Immature natural killer cell (primary cell): Measurements from ENCODE around the gene HGD. TPM values are rescaled to one million over a fixed set of nuclear protein-coding genes. Genes with fewer than 3 reads are reported as not detected.
A peak's percentile ranks its signal among the peaks of the same experiment; 100 is the strongest.
"Not testable (repeated sequence)": the region's sequence is repeated elsewhere in the genome, so short reads cannot be mapped to it uniquely, and the experiment has no call there.

Experiments used
- DNase-seq, 3 donors: peaks; one replicate each; pipeline ENCODE4 v3.0.0; 2022; ENCODE audit warnings: mixed read lengths in 1 of 3
- H3K27ac Mint-ChIP-seq, 6 donors: one replicate each; pipeline ENCODE4 v1.8.0; 2020; ENCODE audit warnings: mixed read lengths in 6 of 6, mild to moderate bottlenecking in 5 of 6, inconsistent platforms in 4 of 6, moderate library complexity in 3 of 6
- H3K27me3 Mint-ChIP-seq, 3 donors: one replicate each; pipeline ENCODE4 v1.8.0; 2020 to 2021; ENCODE audit warnings: low read depth in 3 of 3, mild to moderate bottlenecking in 3 of 3, mixed read lengths in 3 of 3, moderate library complexity in 3 of 3, inconsistent platforms in 1 of 3
- H3K36me3 Mint-ChIP-seq, 3 donors: one replicate each; pipeline ENCODE4 v1.8.0; 2020; ENCODE audit warnings: mixed read lengths in 3 of 3, inconsistent platforms in 2 of 3, mild to moderate bottlenecking in 2 of 3
- H3K4me1 Mint-ChIP-seq, 2 donors: one replicate each; pipeline ENCODE4 v1.8.0; 2020; ENCODE audit warnings: inconsistent platforms in 2 of 2, mild to moderate bottlenecking in 2 of 2, mixed read lengths in 2 of 2, moderate library complexity in 1 of 2
- H3K4me3 Mint-ChIP-seq, 5 donors: one replicate each; pipeline ENCODE4 v1.8.0; 2020; ENCODE audit warnings: mild to moderate bottlenecking in 5 of 5, mixed read lengths in 5 of 5, inconsistent platforms in 3 of 5, moderate library complexity in 3 of 5
- H3K9me3 Mint-ChIP-seq, 6 donors: one replicate each; pipeline ENCODE4 v1.8.0; 2020; ENCODE audit warnings: mild to moderate bottlenecking in 6 of 6, mixed read lengths in 6 of 6, inconsistent platforms in 4 of 6, moderate library complexity in 3 of 6
- polyA plus RNA-seq, 3 donors: library from polyadenylated mRNA; unstranded; fragments of 300-500 nt; fragmentation: Illumina TruSeq; gene quantifications; one replicate each; pipeline ENCODE4 v1.2.3, GENCODE V29; 2021

The HGD gene, protein sequence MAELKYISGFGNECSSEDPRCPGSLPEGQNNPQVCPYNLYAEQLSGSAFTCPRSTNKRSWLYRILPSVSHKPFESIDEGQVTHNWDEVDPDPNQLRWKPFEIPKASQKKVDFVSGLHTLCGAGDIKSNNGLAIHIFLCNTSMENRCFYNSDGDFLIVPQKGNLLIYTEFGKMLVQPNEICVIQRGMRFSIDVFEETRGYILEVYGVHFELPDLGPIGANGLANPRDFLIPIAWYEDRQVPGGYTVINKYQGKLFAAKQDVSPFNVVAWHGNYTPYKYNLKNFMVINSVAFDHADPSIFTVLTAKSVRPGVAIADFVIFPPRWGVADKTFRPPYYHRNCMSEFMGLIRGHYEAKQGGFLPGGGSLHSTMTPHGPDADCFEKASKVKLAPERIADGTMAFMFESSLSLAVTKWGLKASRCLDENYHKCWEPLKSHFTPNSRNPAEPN
- polyA plus RNA-seq: 1 to 10 TPM in 2 of 3 donors, not detected in 1; 1.2 to 2.5 TPM

DNA sequence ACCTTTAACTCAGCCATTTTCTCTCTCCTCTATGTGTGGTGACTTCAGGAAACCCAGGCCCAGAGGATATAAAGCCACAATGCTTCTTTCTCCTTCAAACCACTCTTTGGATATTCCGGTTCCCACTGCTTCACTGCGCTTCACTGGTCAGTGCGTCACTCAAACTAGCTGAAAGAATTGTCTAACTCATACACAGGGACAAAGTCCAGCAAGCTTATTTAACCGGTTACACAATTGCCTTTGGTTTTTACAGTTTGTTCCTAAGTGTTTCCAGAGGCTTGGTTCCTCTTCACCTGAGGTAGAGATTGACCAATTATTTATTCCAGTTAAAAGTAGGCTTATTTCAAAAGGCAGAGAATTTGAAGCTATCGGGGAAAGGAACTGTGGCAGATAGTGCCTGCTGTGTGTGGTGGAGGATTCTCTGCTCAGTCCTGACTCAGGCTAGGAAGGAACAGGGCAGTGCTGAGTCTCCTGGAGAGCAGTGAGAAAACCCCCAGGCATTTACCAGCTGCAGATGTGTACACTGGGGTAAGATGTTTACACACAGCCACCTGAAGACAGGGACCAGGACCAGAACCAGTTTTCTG is at the start of gene HGD:
HGD (minus strand) TSS at position 145 of the 587 bp plus-strand sequence; CDS start at position 17, 128 bp downstream.
- Mint-ChIP-seq H3K36me3 (peaks cover 6 to 14% (median 12%) of the 10 kb centered on the region in 3 donors), H3K27me3 (peaks cover 0 to 5% (median 2%) of the 10 kb centered on the region in 3 donors), H3K9me3 (peaks cover 0 to 5% (median 0%) of the 10 kb centered on the region in 6 donors), H3K4me3 (no peak within 1 kb of the TSS), H3K27ac (no peak within 1 kb of the TSS), H3K4me1 (no peaks in the 10 kb centered on the region)
- no peak for DNase-seq

DNA sequence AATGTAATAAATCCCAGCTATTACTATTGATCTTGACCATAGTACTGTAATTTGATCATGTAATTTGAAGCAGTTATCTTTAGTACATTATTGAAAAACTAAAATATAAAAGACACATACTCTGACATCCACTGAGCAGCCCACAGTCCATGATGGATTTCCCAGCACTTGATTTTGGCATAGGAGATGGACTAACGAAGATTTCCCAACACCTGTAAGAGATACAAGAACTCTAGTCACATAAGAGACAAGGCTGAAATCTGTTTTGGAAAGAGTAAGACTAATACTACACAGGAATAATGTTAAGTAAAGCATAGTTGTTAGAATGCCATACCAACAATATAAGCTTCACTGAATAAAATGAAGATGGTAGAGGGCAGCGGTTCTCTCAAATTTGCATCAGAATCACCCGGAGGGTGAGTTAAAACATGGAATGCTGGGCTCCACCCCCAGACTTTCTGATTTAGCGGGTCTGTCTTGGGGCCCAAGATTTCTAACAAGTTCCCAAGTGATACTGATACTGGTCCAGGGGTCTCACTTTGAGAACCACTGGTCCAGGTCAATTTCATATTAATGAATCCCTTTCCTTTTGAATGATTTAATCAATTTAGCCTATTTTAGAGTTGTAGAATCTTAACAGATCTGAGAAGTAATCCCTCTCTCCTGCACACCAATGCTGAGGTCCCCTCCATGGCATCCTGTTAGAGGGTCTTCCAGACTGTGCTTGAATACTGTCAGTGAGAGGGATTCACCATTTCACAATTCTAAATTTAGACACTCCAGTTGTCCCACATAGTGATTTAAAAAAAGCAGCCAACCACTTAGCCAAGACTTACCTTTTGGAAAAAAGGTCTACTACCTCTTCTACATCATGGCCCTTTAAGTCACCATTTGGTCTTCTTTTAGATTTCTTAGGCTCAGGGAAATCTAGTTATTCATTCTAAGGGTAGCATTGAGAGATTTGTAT is 48.8 kb upstream of the HGD start:
- Mint-ChIP-seq H3K36me3 (peaks cover 5 to 20% (median 10%) of the 10 kb centered on the region in 3 donors), H3K9me3 (no peaks in the 10 kb centered on the region), H3K27ac (peak overlapping the region in 1 of 6 donors; percentile 35), H3K4me1 (no peaks in the 10 kb centered on the region), H3K27me3 (peaks cover 0 to 2% (median 0%) of the 10 kb centered on the region in 3 donors), H3K4me3 (no peak overlapping the region)
- no peak for DNase-seq

DNA sequence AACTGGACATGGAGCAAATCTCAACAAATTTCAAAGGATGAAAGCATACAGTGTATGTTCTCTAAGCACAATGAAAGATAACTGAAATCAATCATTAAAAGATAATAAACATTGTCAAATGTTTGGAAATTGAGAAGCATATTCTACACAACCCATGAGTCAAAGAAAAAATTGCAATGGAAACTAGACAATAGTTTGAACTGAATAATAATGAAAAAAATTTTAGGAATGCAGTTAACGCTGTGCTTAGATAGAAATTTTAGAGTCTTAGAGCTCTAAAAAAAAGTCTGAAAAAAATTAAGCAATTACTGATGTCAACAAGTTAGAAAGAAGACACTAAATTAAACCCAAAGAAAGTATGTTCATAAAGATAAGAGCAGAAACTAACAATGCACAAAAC is 44.8 kb upstream of the HGD start:
- Mint-ChIP-seq H3K4me3 (no peak overlapping the region), H3K27ac (peak overlapping the region in 2 of 6 donors; percentile 5 to 22), H3K4me1 (no peaks in the 10 kb centered on the region), H3K36me3 (peaks cover 5 to 17% (median 16%) of the 10 kb centered on the region in 3 donors), H3K9me3 (no peaks in the 10 kb centered on the region), H3K27me3 (peaks cover 0 to 2% (median 0%) of the 10 kb centered on the region in 3 donors)
- DNase-seq: no peak

DNA sequence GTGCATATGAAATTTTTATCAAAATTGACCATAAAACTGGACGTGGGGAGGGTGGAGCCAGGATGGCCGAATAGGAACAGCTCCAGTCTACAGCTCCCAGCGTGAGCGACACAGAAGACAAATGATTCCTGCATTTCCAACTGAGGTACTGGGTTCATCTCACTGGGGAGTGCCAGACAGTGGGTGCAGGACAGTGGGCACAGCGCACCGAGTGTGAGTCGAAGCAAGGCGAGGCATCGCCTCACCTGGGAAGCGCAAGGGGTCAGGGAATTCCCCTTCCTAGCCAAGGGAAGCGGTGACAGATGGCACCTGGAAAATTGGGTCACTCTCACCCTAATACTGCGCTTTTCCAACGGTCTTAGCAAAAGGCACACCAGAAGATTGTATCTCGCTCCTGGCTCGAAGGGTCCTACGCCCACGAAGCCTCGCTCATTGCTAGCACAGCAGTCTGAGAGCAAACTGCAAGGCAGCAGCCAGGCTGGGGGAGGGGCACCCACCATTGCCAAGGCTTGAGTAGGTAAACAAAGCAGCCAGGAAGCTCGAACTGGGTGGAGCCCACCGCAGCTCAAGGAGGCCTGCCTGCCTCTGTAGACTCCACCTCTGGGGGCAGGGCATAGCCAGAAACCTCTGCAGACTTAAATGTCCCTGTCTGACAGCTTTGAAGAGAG is 37.3 kb upstream of the HGD start:
- peak overlapping the region; percentile 67 to 83 (median 79) for H3K4me3 Mint-ChIP-seq
- H3K27ac Mint-ChIP-seq: peak overlapping the region; percentile 83 to 92 (median 86)
- H3K9me3 Mint-ChIP-seq, H3K27me3 Mint-ChIP-seq, H3K36me3 Mint-ChIP-seq: not testable (repeated sequence)
- H3K4me1 Mint-ChIP-seq: peaks cover 24 to 29% of the 10 kb centered on the region in 2 donors
- peak; percentile 54 to 71 (median 59) for DNase-seq

DNA sequence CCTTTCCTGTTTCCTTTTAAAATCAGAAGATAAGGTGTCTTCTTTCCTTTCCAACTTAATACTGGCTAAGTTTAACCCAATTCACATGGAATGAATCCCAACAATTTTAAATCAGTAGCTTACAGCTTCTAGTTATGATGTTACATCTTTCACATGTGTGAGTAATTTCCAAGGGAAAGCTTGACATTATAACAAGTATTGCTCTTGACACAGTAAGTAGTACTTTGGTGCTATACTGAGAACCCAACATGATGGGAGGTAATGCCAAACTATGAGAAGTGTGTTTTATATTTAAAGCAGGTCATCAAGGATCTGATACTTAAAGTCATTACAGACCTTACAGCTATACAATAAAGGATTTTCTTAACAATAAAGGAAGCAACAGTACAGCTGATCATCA is 31.2 kb upstream of the HGD start:
- Mint-ChIP-seq H3K27ac (no peak overlapping the region), H3K9me3 (peaks cover 0 to 1% (median 0%) of the 10 kb centered on the region in 6 donors), H3K4me3 (no peak overlapping the region), H3K27me3 (no peaks in the 10 kb centered on the region), H3K4me1 (peaks cover 2 to 4% of the 10 kb centered on the region in 2 donors), H3K36me3 (peaks cover 0 to 3% (median 0%) of the 10 kb centered on the region in 3 donors)
- no peak for DNase-seq

DNA sequence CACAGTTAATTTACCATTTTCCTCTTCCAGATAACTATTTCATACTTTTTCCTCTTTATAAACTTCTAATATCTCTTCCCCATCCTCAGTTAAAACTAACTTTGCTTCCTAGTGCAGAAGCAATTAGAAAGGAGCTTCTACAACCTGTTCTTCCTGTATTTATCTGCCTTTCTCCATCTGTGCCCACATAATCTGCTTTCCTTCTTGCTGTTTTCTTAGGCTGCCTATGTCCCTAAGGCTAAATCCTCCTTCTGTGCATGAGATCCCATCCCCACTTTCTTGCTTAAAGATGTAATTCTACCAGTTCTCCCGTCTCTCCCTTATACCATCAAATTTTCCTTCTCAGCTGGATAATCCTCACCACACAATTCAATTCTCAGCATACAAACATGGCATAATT is 28.3 kb upstream of the HGD start:
- H3K4me1 Mint-ChIP-seq: no peaks in the 10 kb centered on the region
- H3K4me3 Mint-ChIP-seq: no peak overlapping the region
- peaks cover 0 to 1% (median 0%) of the 10 kb centered on the region in 6 donors for H3K9me3 Mint-ChIP-seq
- no peak for DNase-seq
- H3K36me3 Mint-ChIP-seq: peaks cover 0 to 10% (median 4%) of the 10 kb centered on the region in 3 donors
- no peaks in the 10 kb centered on the region for H3K27me3 Mint-ChIP-seq
- H3K27ac Mint-ChIP-seq: no peak overlapping the region

DNA sequence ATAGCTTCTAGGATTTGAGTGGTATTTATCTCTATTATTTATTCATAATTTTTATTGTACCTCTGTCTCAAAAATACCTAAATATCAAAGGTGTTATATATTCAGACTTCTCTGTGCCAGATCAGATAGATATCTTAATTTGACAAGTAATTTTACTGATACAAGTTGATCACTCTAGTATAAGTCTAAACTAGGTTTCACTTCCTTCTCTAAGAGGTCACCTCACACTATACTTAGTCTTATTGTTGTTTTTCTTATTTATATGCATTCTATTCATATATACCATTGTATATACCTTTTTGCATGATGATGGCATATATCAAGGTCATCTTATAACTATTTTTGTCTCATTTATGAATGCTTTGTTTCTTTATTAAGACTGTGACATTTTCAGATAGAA is 26.4 kb upstream of the HGD start:
- H3K9me3 Mint-ChIP-seq: peaks cover 0 to 5% (median 0%) of the 10 kb centered on the region in 6 donors
- H3K27ac Mint-ChIP-seq: peak overlapping the region in 1 of 6 donors; percentile 2

DNA sequence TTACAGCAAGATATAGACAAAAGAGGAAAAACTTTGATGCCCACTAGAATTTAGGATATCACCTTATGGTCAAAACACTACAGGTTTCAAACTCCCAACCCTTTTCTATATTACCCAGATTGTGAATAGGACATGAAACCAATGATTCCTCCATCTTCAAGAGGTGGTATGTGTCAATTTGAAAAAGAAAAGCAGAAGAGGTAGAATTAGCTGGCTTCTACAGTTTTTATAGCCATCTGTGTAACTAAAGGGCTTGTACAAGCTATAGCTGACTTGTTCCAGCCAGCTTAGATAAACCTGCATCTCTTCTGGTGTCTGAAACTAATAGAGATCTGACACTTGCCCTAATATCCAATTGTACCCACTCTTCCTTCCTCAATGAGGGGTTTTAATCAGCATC is 24.9 kb upstream of the HGD start:
- DNase-seq: no peak
- no peak overlapping the region for H3K4me3 Mint-ChIP-seq
- peaks cover 0 to 2% (median 0%) of the 10 kb centered on the region in 3 donors for H3K27me3 Mint-ChIP-seq
- H3K4me1 Mint-ChIP-seq: no peaks in the 10 kb centered on the region
- H3K36me3 Mint-ChIP-seq: peaks cover 12 to 33% (median 21%) of the 10 kb centered on the region in 3 donors
- no peak overlapping the region for H3K27ac Mint-ChIP-seq
- H3K9me3 Mint-ChIP-seq: peaks cover 0 to 11% (median 0%) of the 10 kb centered on the region in 6 donors

More for the DNA sequence above, 26.4 kb upstream of the HGD start:
- Mint-ChIP-seq H3K4me1 (no peaks in the 10 kb centered on the region), H3K4me3 (no peak overlapping the region), H3K27me3 (peaks cover 0 to 2% (median 0%) of the 10 kb centered on the region in 3 donors), H3K36me3 (peaks cover 9 to 25% (median 18%) of the 10 kb centered on the region in 3 donors)
- DNase-seq: no peak

DNA sequence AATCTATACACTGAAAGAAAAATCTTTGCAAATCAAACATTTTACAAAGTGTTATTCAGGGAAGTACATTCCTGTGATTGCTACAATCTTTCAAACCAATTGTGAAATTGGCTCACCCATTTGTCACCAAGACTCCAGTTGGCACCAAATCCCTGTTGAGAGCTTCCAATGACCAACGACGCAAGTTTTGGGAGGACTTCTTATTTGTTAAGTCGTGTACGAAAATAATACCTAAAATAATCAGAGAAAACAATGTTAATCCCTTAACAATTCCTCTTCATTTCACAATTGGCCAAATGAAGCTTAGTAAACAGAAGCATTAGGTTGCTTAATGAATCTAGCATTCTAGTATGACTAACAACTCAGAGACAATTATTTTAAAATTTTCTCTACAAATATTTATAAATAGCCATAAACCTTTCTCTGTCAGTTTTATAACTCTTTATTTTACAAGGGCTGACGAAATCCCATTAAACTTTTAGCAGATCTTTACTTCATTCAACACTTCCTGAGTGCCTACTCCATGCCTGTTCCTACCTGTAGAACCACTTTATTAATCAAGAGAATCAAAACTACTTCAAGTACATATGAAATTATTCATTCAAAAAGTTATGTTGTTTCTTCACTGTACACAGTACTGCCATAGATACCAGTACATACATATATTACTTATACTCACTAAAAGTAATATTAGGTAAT is 24.0 kb upstream of the HGD start:
- peaks cover 0 to 11% (median 0%) of the 10 kb centered on the region in 6 donors for H3K9me3 Mint-ChIP-seq
- peaks cover 0 to 2% (median 0%) of the 10 kb centered on the region in 3 donors for H3K27me3 Mint-ChIP-seq
- DNase-seq: no peak
- peaks cover 12 to 37% (median 21%) of the 10 kb centered on the region in 3 donors for H3K36me3 Mint-ChIP-seq
- no peaks in the 10 kb centered on the region for H3K4me1 Mint-ChIP-seq
- peak overlapping the region in 1 of 6 donors; percentile 18 for H3K27ac Mint-ChIP-seq
- H3K4me3 Mint-ChIP-seq: no peak overlapping the region

DNA sequence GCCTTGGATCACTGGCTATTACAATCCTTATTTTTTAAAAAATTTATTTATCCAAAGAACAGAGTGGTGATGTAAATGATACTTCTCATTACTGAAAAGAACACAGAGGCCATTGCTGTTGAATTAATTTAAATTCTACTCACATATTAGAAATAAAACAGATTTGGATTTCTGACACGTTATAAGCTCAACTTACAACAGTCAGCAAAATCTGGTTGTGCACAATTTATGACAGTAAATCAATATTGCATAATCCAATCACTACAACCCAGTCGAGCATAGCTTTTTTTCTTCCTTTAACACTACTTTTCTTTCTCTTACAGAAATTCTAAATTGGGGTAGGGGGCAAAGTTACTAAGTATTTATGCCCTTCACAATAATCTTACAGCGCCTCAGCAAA is 17.3 kb upstream of the HGD start:
- peaks cover 11 to 37% (median 25%) of the 10 kb centered on the region in 3 donors for H3K36me3 Mint-ChIP-seq
- no peak overlapping the region for H3K27ac Mint-ChIP-seq
- no peak for DNase-seq
- H3K27me3 Mint-ChIP-seq: peaks cover 0 to 1% (median 1%) of the 10 kb centered on the region in 3 donors
- no peak overlapping the region for H3K4me3 Mint-ChIP-seq
- H3K9me3 Mint-ChIP-seq: peaks cover 0 to 11% (median 0%) of the 10 kb centered on the region in 6 donors
- H3K4me1 Mint-ChIP-seq: no peaks in the 10 kb centered on the region

DNA sequence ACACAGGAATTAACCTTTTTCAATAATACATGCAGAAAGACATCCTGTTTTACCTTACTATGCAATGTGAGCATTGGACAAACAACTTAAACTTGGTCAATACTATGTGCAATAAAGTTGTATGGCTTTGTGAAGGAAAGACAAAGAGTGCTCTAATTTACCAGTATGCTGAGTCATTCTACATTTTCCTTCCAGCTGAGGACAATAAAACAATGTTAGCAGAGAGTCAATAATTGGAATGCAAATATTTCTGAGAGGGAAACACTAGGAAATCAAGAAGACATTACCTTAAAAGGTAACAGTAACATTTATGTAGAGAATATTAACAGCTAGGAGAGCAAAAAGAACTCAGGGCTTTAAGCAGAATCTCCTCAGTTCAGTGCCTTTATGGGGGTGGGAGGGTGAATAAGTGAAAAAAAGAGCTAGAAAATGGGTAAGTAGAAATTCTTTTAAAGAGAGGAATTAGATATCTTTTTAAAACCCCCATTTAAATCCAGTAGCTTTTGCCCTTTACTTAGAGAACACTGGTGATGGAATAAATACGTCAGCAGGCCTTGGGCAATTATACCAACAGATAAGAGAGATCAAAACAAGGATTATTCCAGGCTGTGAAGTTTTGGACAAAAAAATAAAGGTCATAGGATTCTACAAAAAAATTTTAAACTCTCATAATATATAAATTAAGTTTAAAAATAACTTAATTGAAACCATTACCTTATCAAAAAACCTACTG is 11.6 kb upstream of the HGD start:
- Mint-ChIP-seq H3K9me3 (no peaks in the 10 kb centered on the region), H3K27me3 (peaks cover 0 to 2% (median 0%) of the 10 kb centered on the region in 3 donors), H3K4me1 (no peaks in the 10 kb centered on the region), H3K36me3 (peaks cover 21 to 23% (median 22%) of the 10 kb centered on the region in 3 donors), H3K4me3 (no peak overlapping the region), H3K27ac (no peak overlapping the region)
- DNase-seq: no peak

DNA sequence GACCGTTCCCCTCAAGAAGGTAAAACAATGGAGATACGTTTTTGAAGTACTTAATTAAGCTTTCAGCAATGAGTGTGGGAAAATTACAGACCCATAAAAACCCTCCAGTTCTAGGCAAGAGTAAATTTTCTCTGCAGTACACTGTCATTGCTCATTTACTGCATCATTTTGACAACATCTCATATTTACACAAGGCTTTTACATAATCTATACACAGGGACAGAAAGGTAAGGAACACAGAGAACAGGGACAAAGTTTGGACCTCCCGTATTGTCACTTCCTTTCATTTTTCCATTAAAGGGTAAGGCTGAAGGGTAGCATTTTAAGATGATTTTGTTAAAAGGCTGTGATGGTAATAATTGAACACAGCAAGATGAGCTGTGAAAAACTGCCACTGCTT is 7.4 kb upstream of the HGD start:
- peaks cover 18 to 33% (median 26%) of the 10 kb centered on the region in 3 donors for H3K36me3 Mint-ChIP-seq
- no peak overlapping the region for H3K27ac Mint-ChIP-seq
- peaks cover 0 to under 1% (median 0%) of the 10 kb centered on the region in 3 donors for H3K27me3 Mint-ChIP-seq
- H3K9me3 Mint-ChIP-seq: no peaks in the 10 kb centered on the region
- H3K4me1 Mint-ChIP-seq: no peaks in the 10 kb centered on the region
- H3K4me3 Mint-ChIP-seq: no peak overlapping the region
- DNase-seq: no peak
